Spinal cord (tissue), 10 donors: ENCODE data around the gene STAM. TPM values are rescaled to one million over a fixed set of nuclear protein-coding genes. Genes with fewer than 3 reads are reported as not detected.
A peak's percentile ranks its signal among the peaks of the same experiment; 100 is the strongest.

Experiments
- DNase-seq, 6 donors: peaks; one replicate each; pipeline versions ENCODE4 v3.0.0 to v3.0.0-alpha.2; 2013 to 2015; ENCODE audit warnings: low spot score in 6 of 6, low read depth in 4 of 6
- H3K27ac ChIP-seq: one replicate; pipeline ENCODE4 v1.5.1; 2013; ENCODE audit warnings: low read depth, low read length, control low read depth
- H3K27me3 ChIP-seq: one replicate; pipeline ENCODE4 v1.6.1; 2013; ENCODE audit warnings: low read length; ENCODE audit not compliant: control insufficient read depth, insufficient read depth
- H3K36me3 ChIP-seq: one replicate; pipeline ENCODE4 v1.6.1; 2013; ENCODE audit warnings: low read length; ENCODE audit not compliant: control insufficient read depth, insufficient read depth
- H3K4me1 ChIP-seq: one replicate; pipeline ENCODE4 v1.6.1; 2013; ENCODE audit warnings: low read length; ENCODE audit not compliant: control insufficient read depth, insufficient read depth
- H3K4me3 ChIP-seq: one replicate; pipeline ENCODE4 v1.5.1; 2013; ENCODE audit warnings: low read depth, low read length, control low read depth
- H3K9me3 ChIP-seq: one replicate; pipeline ENCODE4 v1.6.1; 2013; ENCODE audit warnings: low read length; ENCODE audit not compliant: control insufficient read depth, insufficient read depth
- WGBS: methylation state at CpG from one replicate; pipeline ENCODE4 v1.1.5; 2013; ENCODE audit warnings: missing lambda C conversion rate; ENCODE audit not compliant: insufficient coverage; 5-methylcytosine and 5-hydroxymethylcytosine counted together
- long read RNA-seq, 4 donors: transcript quantifications; one replicate each; lab custom pipeline, GENCODE V29; 2026
- polyA plus RNA-seq, 2 donors: library from polyadenylated mRNA; unstranded; fragments of 120-200 nt; gene quantifications; one replicate each; pipeline ENCODE4 v1.2.1, GENCODE V29; 2013; ENCODE audit not compliant: insufficient read length in 2 of 2
- total RNA-seq, 2 donors: library from RNA; depleted of rRNA in 1 of 2; stranded (reverse); fragments of 120-200 nt in 1 of 2; fragments of >200 nt in 1 of 2; gene quantifications; one replicate each; pipeline versions ENCODE4 v1.2.3 to v1.2.4, GENCODE V29; 2013 to 2014
- donor health status: healthy.

The STAM gene
- total RNA-seq = 10 to 100 TPM; 29.9 to 55.3 TPM
- polyA plus RNA-seq = 10 to 100 TPM; 36.6 to 47.1 TPM
- long read RNA-seq, donor 1, transcript STAM-202 (14 exons, 2,972 nt) = major isoform, 11 of 16 reads
- long read RNA-seq, donor 1, partial matches to known transcripts = 5 of 16 reads
- long read RNA-seq, donor 1, other reads (novel, unspliced or antisense) = 0 of 16 reads
- long read RNA-seq, donor 2, partial matches to known transcripts = 7 of 10 reads
- long read RNA-seq, donor 2, other reads (novel, unspliced or antisense) = 0 of 10 reads
- long read RNA-seq, donor 3, partial matches to known transcripts = 6 of 7 reads
- long read RNA-seq, donor 3, other reads (novel, unspliced or antisense) = 0 of 7 reads
- long read RNA-seq, donor 4, partial matches to known transcripts = 7 of 10 reads
- long read RNA-seq, donor 4, other reads (novel, unspliced or antisense) = 0 of 10 reads

GRCh38 chr10:17643755-17644484 is at the start of gene STAM:
Gene STAM, plus strand, starts transcription at chr10:17644151. Its CDS starts 189 bp downstream, at chr10:17644340.
- WGBS = under 1% methylated on average over 29 of the region's 37 CpGs
- Histone ChIP-seq H3K9me3 (no peaks in the 10 kb centered on the region), H3K4me3 (peak within 1 kb of the TSS; percentile 92), H3K27me3 (no peaks in the 10 kb centered on the region), H3K36me3 (no peaks in the 10 kb centered on the region), H3K27ac (peak within 1 kb of the TSS; percentile 98), H3K4me1 (peaks cover 5% of the 10 kb centered on the region)
- DNase-seq = peak; percentile 87 to 100 (median 96)

- no peak for DNase-seq
- 88% methylated on average over 2 of the region's 3 CpGs for WGBS
- H3K36me3 ChIP-seq = no peaks in the 10 kb centered on the region
- no peaks in the 10 kb centered on the region for H3K4me1 ChIP-seq
- no peak overlapping the region for H3K27ac ChIP-seq
- H3K27me3 ChIP-seq = no peaks in the 10 kb centered on the region
- no peak overlapping the region for H3K4me3 ChIP-seq
- no peaks in the 10 kb centered on the region for H3K9me3 ChIP-seq
These were observed 46.6 kb upstream of the STAM start for GRCh38 chr10:17597386-17597785.

GRCh38 chr10:17599089-17599488 is 44.9 kb upstream of the STAM start:
- no CpG with 5 or more reads among the region's 8 CpGs for WGBS
- no peaks in the 10 kb centered on the region for H3K4me1 ChIP-seq
- no peaks in the 10 kb centered on the region for H3K36me3 ChIP-seq
- DNase-seq = peak in 2 of 6 donors; percentile 29 to 66
- no peaks in the 10 kb centered on the region for H3K27me3 ChIP-seq
- no peak overlapping the region for H3K4me3 ChIP-seq
- H3K27ac ChIP-seq = no peak overlapping the region
- H3K9me3 ChIP-seq = no peaks in the 10 kb centered on the region

- 90% methylated on average over 2 of the region's 6 CpGs for WGBS
- no peaks in the 10 kb centered on the region for H3K4me1 ChIP-seq
- no peak for DNase-seq
These were observed 38.0 kb upstream of the STAM start for GRCh38 chr10:17605936-17606335.

GRCh38 chr10:17606547-17607040 is 37.4 kb upstream of the STAM start:
- H3K27me3 ChIP-seq = no peaks in the 10 kb centered on the region
- no CpG with 5 or more reads among the region's 3 CpGs for WGBS
- H3K4me1 ChIP-seq = no peaks in the 10 kb centered on the region
- no peak for DNase-seq
- H3K27ac ChIP-seq = no peak overlapping the region
- H3K4me3 ChIP-seq = no peak overlapping the region
- H3K9me3 ChIP-seq = no peaks in the 10 kb centered on the region
- H3K36me3 ChIP-seq = no peaks in the 10 kb centered on the region

More at GRCh38 chr10:17605936-17606335, 38.0 kb upstream of the STAM start:
- Histone ChIP-seq H3K4me3 (no peak overlapping the region), H3K27ac (no peak overlapping the region), H3K9me3 (no peaks in the 10 kb centered on the region), H3K27me3 (no peaks in the 10 kb centered on the region), H3K36me3 (no peaks in the 10 kb centered on the region)

- Histone ChIP-seq H3K4me3 (no peak overlapping the region), H3K27ac (no peak overlapping the region), H3K36me3 (no peaks in the 10 kb centered on the region), H3K27me3 (no peaks in the 10 kb centered on the region), H3K9me3 (no peaks in the 10 kb centered on the region), H3K4me1 (no peaks in the 10 kb centered on the region)
- DNase-seq = no peak
- WGBS = 64% methylated on average over 2 of the region's 2 CpGs
These were observed 36.9 kb upstream of the STAM start for GRCh38 chr10:17607060-17607459.

GRCh38 chr10:17607603-17608332 is 36.2 kb upstream of the STAM start:
- peak in 5 of 6 donors; percentile 17 to 88 (median 40) for DNase-seq
- no peak overlapping the region for H3K27ac ChIP-seq
- H3K4me3 ChIP-seq = no peak overlapping the region
- H3K9me3 ChIP-seq = no peaks in the 10 kb centered on the region
- 95% methylated on average over 2 of the region's 9 CpGs for WGBS
- no peaks in the 10 kb centered on the region for H3K27me3 ChIP-seq
- H3K36me3 ChIP-seq = no peaks in the 10 kb centered on the region
- H3K4me1 ChIP-seq = no peaks in the 10 kb centered on the region

GRCh38 chr10:17609523-17610079 is 34.4 kb upstream of the STAM start:
- no peak for DNase-seq
- Histone ChIP-seq H3K4me1 (no peaks in the 10 kb centered on the region), H3K4me3 (no peak overlapping the region), H3K27ac (no peak overlapping the region), H3K36me3 (no peaks in the 10 kb centered on the region), H3K9me3 (no peaks in the 10 kb centered on the region), H3K27me3 (no peaks in the 10 kb centered on the region)
- 96% methylated on average over 9 of the region's 13 CpGs for WGBS

- no peaks in the 10 kb centered on the region for H3K9me3 ChIP-seq
- peak in 5 of 6 donors; percentile 4 to 61 (median 14) for DNase-seq
- 3% methylated on average over 34 of the region's 48 CpGs for WGBS
- H3K36me3 ChIP-seq = no peaks in the 10 kb centered on the region
- no peak overlapping the region for H3K27ac ChIP-seq
- H3K27me3 ChIP-seq = no peaks in the 10 kb centered on the region
- H3K4me1 ChIP-seq = peaks cover 5% of the 10 kb centered on the region
- peak overlapping the region; percentile 56 for H3K4me3 ChIP-seq
These were observed 27.4 kb upstream of the STAM start for GRCh38 chr10:17616403-17617030.
